Measurements from ENCODE around the gene CRLF1.

The CRLF1 gene

GRCh38 chr19:18612051-18612771 is 5.6 kb upstream of the CRLF1 start (continued):
- TF ChIP-seq ZNF221 (tag by site-specific recombination; IDR thresholded peaks at IDR 0.05; ENCODE audit: borderline replicate concordance) (no peak), ZNF416 (tag by site-specific recombination; IDR thresholded peaks at IDR 0.05) (no peak), TSHZ1 (tag by site-specific recombination; IDR thresholded peaks at IDR 0.05; ENCODE audit: borderline replicate concordance) (no peak), ZNF843 (tag by site-specific recombination; IDR thresholded peaks at IDR 0.05) (no peak), ZNF621 (tag by site-specific recombination; IDR thresholded peaks at IDR 0.05) (no peak), GLI2 (tag by site-specific recombination; IDR thresholded peaks at IDR 0.05; ENCODE audit: borderline replicate concordance, low read depth) (no peak), ZNF560 (tag by site-specific recombination; IDR thresholded peaks at IDR 0.05; ENCODE audit: borderline replicate concordance) (no peak), SCRT2 (tag by site-specific recombination; IDR thresholded peaks at IDR 0.05) (peak; percentile 46), ZNF777 (tag by site-specific recombination; IDR thresholded peaks at IDR 0.05; ENCODE audit: borderline replicate concordance) (0 out of 2 replicates have a peak, but pooled peaks have one; percentile 43), ZNF785 (tag by site-specific recombination; IDR thresholded peaks at IDR 0.05) (no peak), RBAK (tag by site-specific recombination; IDR thresholded peaks at IDR 0.05) (no peak), ZNF707 (tag by site-specific recombination; IDR thresholded peaks at IDR 0.05) (no peak; the same call in 1 of the 2 replicates), ZNF239 (tag by site-specific recombination; IDR thresholded peaks at IDR 0.05) (no peak), ZNF571 (tag by site-specific recombination; IDR thresholded peaks at IDR 0.05) (no peak), ZNF600 (tag by site-specific recombination; IDR thresholded peaks at IDR 0.05) (peak; percentile 48; the same call in 1 of the 2 replicates), ZNF830 (tag by site-specific recombination; IDR thresholded peaks at IDR 0.05; ENCODE audit: low read depth) (no peak), ZNF114 (tag by site-specific recombination; IDR thresholded peaks at IDR 0.05) (no peak), TRIM28 (IDR thresholded peaks at IDR 0.05; ENCODE audit: borderline replicate concordance, low read length) (no peak), ZNF146 (tag by site-specific recombination; IDR thresholded peaks at IDR 0.05) (no peak; the same call in 1 of the 2 replicates), ZNF449 (tag by site-specific recombination; IDR thresholded peaks at IDR 0.05) (no peak), ZBTB48 (tag by site-specific recombination; IDR thresholded peaks at IDR 0.05) (peak; percentile 38; the same call in 1 of the 2 replicates), HOXA7 (CRISPR knock-in tag; IDR thresholded peaks at IDR 0.05; ENCODE audit: borderline replicate concordance) (no peak), CTCF (tag by site-specific recombination; IDR thresholded peaks at IDR 0.05) (no peak)
- TF ChIP-seq, protein P1, sequence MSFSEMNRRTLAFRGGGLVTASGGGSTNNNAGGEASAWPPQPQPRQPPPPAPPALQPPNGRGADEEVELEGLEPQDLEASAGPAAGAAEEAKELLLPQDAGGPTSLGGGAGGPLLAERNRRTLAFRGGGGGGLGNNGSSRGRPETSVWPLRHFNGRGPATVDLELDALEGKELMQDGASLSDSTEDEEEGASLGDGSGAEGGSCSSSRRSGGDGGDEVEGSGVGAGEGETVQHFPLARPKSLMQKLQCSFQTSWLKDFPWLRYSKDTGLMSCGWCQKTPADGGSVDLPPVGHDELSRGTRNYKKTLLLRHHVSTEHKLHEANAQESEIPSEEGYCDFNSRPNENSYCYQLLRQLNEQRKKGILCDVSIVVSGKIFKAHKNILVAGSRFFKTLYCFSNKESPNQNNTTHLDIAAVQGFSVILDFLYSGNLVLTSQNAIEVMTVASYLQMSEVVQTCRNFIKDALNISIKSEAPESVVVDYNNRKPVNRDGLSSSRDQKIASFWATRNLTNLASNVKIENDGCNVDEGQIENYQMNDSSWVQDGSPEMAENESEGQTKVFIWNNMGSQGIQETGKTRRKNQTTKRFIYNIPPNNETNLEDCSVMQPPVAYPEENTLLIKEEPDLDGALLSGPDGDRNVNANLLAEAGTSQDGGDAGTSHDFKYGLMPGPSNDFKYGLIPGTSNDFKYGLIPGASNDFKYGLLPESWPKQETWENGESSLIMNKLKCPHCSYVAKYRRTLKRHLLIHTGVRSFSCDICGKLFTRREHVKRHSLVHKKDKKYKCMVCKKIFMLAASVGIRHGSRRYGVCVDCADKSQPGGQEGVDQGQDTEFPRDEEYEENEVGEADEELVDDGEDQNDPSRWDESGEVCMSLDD (tag by site-specific recombination; IDR thresholded peaks at IDR 0.05): peak; percentile 79; the same call in 1 of the 2 replicates
- TF ChIP-seq, protein P2, sequence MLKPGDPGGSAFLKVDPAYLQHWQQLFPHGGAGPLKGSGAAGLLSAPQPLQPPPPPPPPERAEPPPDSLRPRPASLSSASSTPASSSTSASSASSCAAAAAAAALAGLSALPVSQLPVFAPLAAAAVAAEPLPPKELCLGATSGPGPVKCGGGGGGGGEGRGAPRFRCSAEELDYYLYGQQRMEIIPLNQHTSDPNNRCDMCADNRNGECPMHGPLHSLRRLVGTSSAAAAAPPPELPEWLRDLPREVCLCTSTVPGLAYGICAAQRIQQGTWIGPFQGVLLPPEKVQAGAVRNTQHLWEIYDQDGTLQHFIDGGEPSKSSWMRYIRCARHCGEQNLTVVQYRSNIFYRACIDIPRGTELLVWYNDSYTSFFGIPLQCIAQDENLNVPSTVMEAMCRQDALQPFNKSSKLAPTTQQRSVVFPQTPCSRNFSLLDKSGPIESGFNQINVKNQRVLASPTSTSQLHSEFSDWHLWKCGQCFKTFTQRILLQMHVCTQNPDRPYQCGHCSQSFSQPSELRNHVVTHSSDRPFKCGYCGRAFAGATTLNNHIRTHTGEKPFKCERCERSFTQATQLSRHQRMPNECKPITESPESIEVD (tag by site-specific recombination; IDR thresholded peaks at IDR 0.05): no peak
- TF ChIP-seq, protein P3, sequence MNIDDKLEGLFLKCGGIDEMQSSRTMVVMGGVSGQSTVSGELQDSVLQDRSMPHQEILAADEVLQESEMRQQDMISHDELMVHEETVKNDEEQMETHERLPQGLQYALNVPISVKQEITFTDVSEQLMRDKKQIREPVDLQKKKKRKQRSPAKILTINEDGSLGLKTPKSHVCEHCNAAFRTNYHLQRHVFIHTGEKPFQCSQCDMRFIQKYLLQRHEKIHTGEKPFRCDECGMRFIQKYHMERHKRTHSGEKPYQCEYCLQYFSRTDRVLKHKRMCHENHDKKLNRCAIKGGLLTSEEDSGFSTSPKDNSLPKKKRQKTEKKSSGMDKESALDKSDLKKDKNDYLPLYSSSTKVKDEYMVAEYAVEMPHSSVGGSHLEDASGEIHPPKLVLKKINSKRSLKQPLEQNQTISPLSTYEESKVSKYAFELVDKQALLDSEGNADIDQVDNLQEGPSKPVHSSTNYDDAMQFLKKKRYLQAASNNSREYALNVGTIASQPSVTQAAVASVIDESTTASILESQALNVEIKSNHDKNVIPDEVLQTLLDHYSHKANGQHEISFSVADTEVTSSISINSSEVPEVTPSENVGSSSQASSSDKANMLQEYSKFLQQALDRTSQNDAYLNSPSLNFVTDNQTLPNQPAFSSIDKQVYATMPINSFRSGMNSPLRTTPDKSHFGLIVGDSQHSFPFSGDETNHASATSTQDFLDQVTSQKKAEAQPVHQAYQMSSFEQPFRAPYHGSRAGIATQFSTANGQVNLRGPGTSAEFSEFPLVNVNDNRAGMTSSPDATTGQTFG (tag by site-specific recombination; IDR thresholded peaks at IDR 0.05; ENCODE audit: borderline replicate concordance): no peak
